Erythroblast (primary cell): ENCODE data around the gene PEMT.

Source experiments
- GATA1 ChIP-seq: IDR thresholded peaks from 2 replicates; pipeline ENCODE4 v1.6.1; 2011; ENCODE audit warnings: low read depth, mild to moderate bottlenecking, control low read depth, low read length, moderate library complexity
- POLR2A ChIP-seq: IDR thresholded peaks from 2 replicates; pipeline ENCODE4 v1.6.1; 2011; ENCODE audit warnings: mild to moderate bottlenecking, low read length

DNA sequence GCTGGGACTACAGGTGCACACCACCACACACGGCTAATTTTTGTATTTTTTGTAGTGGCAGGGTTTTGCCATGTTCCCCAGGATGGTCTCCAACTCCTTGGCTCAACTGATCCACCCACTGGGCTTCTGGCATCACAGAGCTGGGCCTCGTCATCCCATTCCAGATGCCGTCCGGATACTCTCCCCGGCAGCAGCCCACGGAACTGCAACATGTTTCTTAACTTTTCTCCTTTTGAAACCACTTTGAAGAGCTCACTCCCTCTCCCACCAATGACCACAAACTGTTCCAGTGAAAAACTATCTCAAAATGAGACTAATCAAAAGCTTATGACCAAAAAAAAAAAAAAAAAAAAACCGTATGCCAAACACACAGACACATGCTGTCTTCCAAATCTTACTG, 17.6 kb downstream of the PEMT start:
- no peak for TF ChIP-seq POLR2A
- TF ChIP-seq GATA1, result no peak
